Esophagus squamous epithelium (tissue), 5 donors: ENCODE data around the gene ANGPTL2. TPM values are rescaled to one million over a fixed set of nuclear protein-coding genes. Genes with fewer than 3 reads are reported as not detected.

ENCODE experiments used
- DNase-seq: peaks from one replicate; lab custom pipeline; 2025; lab: John Stamatoyannopoulos, UW
- H3K27ac ChIP-seq, 4 donors: fragments of 200-600 bp; sonication (generic); one replicate each; pipeline ENCODE4 v1.5.1; 2016 to 2019; ENCODE audit warnings: mild to moderate bottlenecking in 1 of 4
- H3K27me3 ChIP-seq, 4 donors: fragments of 200-600 bp; sonication (generic); 1 replicate in 3 of 4; 2 replicates in 1 of 4; pipeline versions ENCODE4 v1.5.1 to v1.6.0; 2017 to 2021; ENCODE audit warnings: antibody characterized with exemption in 1 of 4
- H3K36me3 ChIP-seq, 3 donors: fragments of 200-600 bp; sonication (generic); one replicate each; pipeline ENCODE4 v1.5.1; 2016 to 2019
- H3K4me1 ChIP-seq, 3 donors: fragments of 200-600 bp; sonication (generic); one replicate each; pipeline ENCODE4 v1.5.1; 2017 to 2019
- H3K4me3 ChIP-seq, 4 donors: fragments of 200-600 bp; sonication (generic); 1 replicate in 3 of 4; 2 replicates in 1 of 4; pipeline ENCODE4 v1.5.1; 2016 to 2019; ENCODE audit warnings: mild to moderate bottlenecking in 2 of 4, moderate library complexity in 1 of 4
- H3K9me3 ChIP-seq, 3 donors: fragments of 200-600 bp; sonication (generic); one replicate each; pipeline ENCODE4 v1.5.1; 2016 to 2019
- POLR2A ChIP-seq, 4 donors: fragments of 450-650 bp; IDR thresholded peaks; one replicate each; pipeline ENCODE4 v1.6.1; 2017; ENCODE audit warnings: antibody characterized with exemption in 4 of 4, mild to moderate bottlenecking in 4 of 4, moderate library complexity in 3 of 4
- WGBS, 2 donors: methylation state at CpG; one replicate each; pipeline ENCODE4 v1.1.5; 2018; 5-methylcytosine and 5-hydroxymethylcytosine counted together
- intact Hi-C: fragments of 100-400 bp; cut with DNase I; formaldehyde crosslinking; loops from one replicate; pipeline ENCODE4 v1.15.0; 2022
- total RNA-seq, 4 donors: library from RNA; depleted of rRNA; stranded (reverse); fragments of >200 nt; gene quantifications; one replicate each; pipeline ENCODE4 v1.1.0, GENCODE V29; 2016
- TF ChIP-seq, protein P1 (sequence below), 6 experiments: fragments of 450-650 bp in 4 of 6; fragments of 200-600 bp in 2 of 6; sonication (generic) in 2 of 6; IDR thresholded peaks; one replicate each; pipeline ENCODE4 v1.5.1; 2016 to 2019; ENCODE audit warnings: antibody characterized with exemption in 6 of 6, mild to moderate bottlenecking in 4 of 6, moderate library complexity in 4 of 6
- donor health status: DM: yes; HTN: yes; CAD: no.

Gene ANGPTL2
- total RNA-seq, 4 donors from 2014 or later, result 2.4 to 24.6 (median 7.6) TPM

DNA sequence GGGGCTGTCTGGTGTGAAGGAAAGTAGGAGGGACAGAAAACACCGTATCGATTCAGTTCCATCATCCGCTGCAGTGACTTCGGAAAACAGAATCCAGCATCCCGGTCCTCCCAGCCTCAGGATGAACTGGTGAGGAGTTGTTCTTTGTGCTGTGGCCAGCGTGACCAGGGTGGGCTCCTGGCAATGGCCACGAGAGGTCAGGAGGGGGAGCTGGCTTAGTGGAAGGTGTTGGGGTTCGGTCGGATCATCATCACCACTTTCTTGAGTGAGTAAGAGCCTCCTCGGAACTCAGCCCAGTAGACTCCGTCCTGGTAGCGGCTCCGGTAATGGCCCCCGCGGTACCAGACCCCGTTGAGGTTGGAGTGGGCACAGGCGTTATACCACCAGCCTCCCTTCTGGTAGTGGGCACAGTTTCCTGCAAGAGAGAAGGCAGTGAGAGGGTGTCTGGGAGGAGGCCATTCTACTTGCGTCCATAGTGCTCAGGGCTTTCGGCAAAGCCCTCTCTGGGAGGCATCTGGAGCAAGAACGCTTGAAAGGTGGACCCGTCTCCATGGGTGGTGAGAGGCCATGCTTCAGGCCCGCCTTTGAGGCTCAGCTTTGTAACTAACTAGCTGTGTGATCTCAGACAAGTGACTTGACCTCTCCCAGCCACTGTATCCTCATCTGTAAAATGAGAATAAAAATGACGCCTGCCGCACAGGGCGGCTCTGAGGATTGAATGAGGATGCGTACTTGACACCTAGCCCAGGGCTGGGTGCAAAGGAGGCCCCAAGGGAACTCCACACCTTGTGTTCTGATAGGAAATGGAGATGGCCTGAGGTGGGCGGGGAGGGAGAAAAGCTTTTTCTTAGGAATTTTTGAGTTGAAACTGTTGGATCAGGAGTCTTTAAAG, 33.5 kb downstream of the ANGPTL2 start:
- Histone ChIP-seq H3K27ac (peak overlapping the region in 3 of 4 donors; percentile 60 to 81 (median 80)), H3K4me3 (no peak overlapping the region), H3K27me3 (no peaks in the 10 kb centered on the region), H3K9me3 (no peaks in the 10 kb centered on the region), H3K4me1 (peaks cover 0 to 26% (median 12%) of the 10 kb centered on the region in 3 donors), H3K36me3 (peaks cover 0 to 59% (median 0%) of the 10 kb centered on the region in 3 donors)
- TF ChIP-seq, protein P1, sequence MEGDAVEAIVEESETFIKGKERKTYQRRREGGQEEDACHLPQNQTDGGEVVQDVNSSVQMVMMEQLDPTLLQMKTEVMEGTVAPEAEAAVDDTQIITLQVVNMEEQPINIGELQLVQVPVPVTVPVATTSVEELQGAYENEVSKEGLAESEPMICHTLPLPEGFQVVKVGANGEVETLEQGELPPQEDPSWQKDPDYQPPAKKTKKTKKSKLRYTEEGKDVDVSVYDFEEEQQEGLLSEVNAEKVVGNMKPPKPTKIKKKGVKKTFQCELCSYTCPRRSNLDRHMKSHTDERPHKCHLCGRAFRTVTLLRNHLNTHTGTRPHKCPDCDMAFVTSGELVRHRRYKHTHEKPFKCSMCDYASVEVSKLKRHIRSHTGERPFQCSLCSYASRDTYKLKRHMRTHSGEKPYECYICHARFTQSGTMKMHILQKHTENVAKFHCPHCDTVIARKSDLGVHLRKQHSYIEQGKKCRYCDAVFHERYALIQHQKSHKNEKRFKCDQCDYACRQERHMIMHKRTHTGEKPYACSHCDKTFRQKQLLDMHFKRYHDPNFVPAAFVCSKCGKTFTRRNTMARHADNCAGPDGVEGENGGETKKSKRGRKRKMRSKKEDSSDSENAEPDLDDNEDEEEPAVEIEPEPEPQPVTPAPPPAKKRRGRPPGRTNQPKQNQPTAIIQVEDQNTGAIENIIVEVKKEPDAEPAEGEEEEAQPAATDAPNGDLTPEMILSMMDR (IDR thresholded peaks at IDR 0.05), result no peak
- TF ChIP-seq POLR2A (IDR thresholded peaks at IDR 0.05), result no peak
- intact Hi-C loops, result no loop called here
- WGBS, 2 donors, result 87 to 89% methylated on average over 19 to 21 of the region's 27 CpGs
- no peak for DNase-seq

DNA sequence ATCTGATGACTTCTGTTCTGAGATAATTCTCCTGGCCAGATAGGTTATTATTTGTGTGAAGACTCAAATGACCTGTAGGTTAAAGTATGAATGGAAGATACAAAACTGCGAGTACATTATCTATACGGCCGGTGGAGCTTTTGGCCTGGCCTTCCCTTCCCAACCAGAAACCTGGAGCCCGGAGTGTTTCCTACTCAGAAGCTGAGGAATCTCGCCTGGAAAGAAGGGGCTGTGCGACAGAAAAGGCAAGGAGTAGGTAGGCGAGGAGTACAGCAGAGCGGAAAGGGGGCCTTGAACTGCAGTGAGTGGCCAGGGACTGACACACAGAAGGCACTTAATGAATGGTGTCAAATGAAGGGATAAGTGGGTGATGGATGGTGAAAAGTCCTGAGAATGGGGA, 34.6 kb downstream of the ANGPTL2 start:
- no peak for TF ChIP-seq POLR2A (IDR thresholded peaks at IDR 0.05)
- TF ChIP-seq, protein P1 (IDR thresholded peaks at IDR 0.05), result no peak
- 88 to 94% methylated on average over 8 of the region's 8 CpGs for WGBS, 2 donors
- Histone ChIP-seq H3K4me1 (peaks cover 3 to 26% (median 12%) of the 10 kb centered on the region in 3 donors), H3K36me3 (peaks cover 0 to 48% (median 0%) of the 10 kb centered on the region in 3 donors), H3K4me3 (no peak overlapping the region), H3K27me3 (no peaks in the 10 kb centered on the region), H3K9me3 (no peaks in the 10 kb centered on the region), H3K27ac (peak overlapping the region in 1 of 4 donors; percentile 80)
- intact Hi-C loops, result no loop called here
- DNase-seq, result no peak

DNA sequence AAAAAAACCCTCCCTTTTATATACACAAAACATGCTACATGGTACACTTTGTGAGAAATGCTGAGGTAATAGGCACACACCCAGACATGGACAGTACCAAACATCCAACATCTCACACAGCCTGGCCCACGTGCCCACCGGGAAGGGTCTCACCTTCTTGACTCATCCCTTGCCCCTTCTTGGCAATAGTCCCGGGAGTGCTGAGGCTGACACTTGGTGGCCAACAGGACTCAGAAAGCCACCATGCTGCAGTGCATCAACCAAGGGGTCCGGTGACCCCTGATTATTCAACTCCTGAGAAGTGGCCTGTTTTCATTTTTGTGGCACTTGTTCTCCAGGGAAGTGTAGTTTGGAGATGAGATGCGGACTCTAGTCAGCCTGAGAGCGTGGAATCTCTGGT, 35.0 kb downstream of the ANGPTL2 start:
- H3K36me3 ChIP-seq, result peaks cover 0 to 44% (median 0%) of the 10 kb centered on the region in 3 donors
- no peak for DNase-seq
- H3K4me1 ChIP-seq, result peaks cover 3 to 26% (median 12%) of the 10 kb centered on the region in 3 donors

DNA sequence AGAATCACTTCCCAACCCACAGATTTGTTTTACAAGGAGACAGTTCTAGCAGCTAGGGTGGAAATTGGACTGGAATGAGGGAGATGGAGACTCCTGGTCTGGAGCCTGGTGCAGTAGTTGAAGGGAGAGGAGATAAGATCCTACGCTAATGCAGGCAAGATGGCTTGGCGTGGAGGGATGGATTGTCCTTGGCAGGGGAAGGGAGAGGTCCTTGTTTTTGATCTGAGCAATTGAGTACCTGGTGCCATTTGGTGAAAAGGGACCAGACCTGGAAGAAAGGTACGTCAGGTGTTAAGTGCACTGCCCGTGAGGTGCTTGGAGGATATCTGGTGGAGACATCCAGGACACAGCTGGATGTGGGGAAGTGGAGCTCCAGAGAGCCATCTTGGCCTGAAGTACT, 35.7 kb downstream of the ANGPTL2 start:
- Histone ChIP-seq H3K36me3 (peaks cover 0 to 38% (median 0%) of the 10 kb centered on the region in 3 donors), H3K27me3 (no peaks in the 10 kb centered on the region), H3K9me3 (no peaks in the 10 kb centered on the region), H3K27ac (no peak overlapping the region), H3K4me3 (no peak overlapping the region), H3K4me1 (peaks cover 3 to 26% (median 12%) of the 10 kb centered on the region in 3 donors)
- intact Hi-C loops, result no loop called here
- 92 to 100% methylated on average over 4 of the region's 4 CpGs for WGBS, 2 donors
- no peak for DNase-seq
- TF ChIP-seq POLR2A (IDR thresholded peaks at IDR 0.05), result no peak
- TF ChIP-seq, protein P1 (IDR thresholded peaks at IDR 0.05), result no peak

More for the DNA sequence above, 35.0 kb downstream of the ANGPTL2 start:
- Histone ChIP-seq H3K27me3 (no peaks in the 10 kb centered on the region), H3K4me3 (no peak overlapping the region), H3K9me3 (no peaks in the 10 kb centered on the region), H3K27ac (peak overlapping the region in 1 of 4 donors; percentile 80)
- 95% methylated on average over 5 to 6 of the region's 6 CpGs for WGBS, 2 donors
- no peak for TF ChIP-seq POLR2A (IDR thresholded peaks at IDR 0.05)
- TF ChIP-seq, protein P1 (IDR thresholded peaks at IDR 0.05), result no peak
- intact Hi-C loops, result no loop called here

DNA sequence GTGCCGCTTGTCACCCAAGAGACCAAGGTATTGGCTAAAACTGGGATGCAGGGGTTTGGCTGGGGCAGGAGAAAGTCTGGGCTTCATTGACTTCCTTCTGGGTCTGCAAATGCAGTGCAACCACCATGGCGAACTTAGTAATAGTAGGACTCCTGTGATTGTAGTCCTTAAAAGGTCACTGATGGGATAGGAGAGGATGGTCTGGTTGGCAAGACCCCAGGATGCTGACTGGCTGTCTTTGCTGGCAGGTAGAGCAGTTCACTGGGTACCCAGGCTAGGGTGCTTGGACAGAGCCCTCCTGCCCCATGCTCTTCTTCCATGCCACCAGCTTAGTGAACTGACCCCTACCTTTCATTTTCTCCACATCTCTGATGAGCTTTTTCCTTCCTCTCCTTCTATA, 37.2 kb downstream of the ANGPTL2 start:
- Histone ChIP-seq H3K36me3 (peaks cover 0 to 26% (median 0%) of the 10 kb centered on the region in 3 donors), H3K4me1 (peaks cover 3 to 16% (median 6%) of the 10 kb centered on the region in 3 donors), H3K27me3 (no peaks in the 10 kb centered on the region), H3K4me3 (no peak overlapping the region), H3K9me3 (no peaks in the 10 kb centered on the region), H3K27ac (no peak overlapping the region)
- intact Hi-C loops, result no loop called here
- WGBS, 2 donors, result 100% methylated on average over 1 to 2 of the region's 2 CpGs
- DNase-seq, result no peak
- no peak for TF ChIP-seq POLR2A (IDR thresholded peaks at IDR 0.05)
- TF ChIP-seq, protein P1 (IDR thresholded peaks at IDR 0.05), result no peak
